H9 (cell line): ENCODE results near the gene GSTP1. TPM values are rescaled to one million over a fixed set of nuclear protein-coding genes. Genes with fewer than 3 reads are reported as not detected.
A peak's percentile ranks its signal among the peaks of the same experiment; 100 is the strongest.

ENCODE experiments used
- DNase-seq: peaks from one replicate; pipeline ENCODE4 v3.0.0-alpha.2; 2017
- H2AFZ ChIP-seq: one replicate; pipeline ENCODE4 v1.6.1; 2013; ENCODE audit warnings: mild to moderate bottlenecking, low read length, control low read depth, moderate library complexity
- H2AK5ac ChIP-seq: 2 replicates; pipeline ENCODE4 v1.6.1; 2013; ENCODE audit warnings: low read length, control low read depth, mixed read lengths; ENCODE audit not compliant: insufficient read length
- H2BK120ac ChIP-seq: one replicate; pipeline ENCODE4 v1.6.1; 2013; ENCODE audit warnings: low read depth, mild to moderate bottlenecking, low read length, control low read depth, inconsistent platforms; ENCODE audit not compliant: poor library complexity, severe bottlenecking
- H2BK12ac ChIP-seq: 2 replicates; pipeline ENCODE4 v1.6.1; 2013; ENCODE audit warnings: low read length, control low read depth, mixed read lengths, low read depth; ENCODE audit not compliant: insufficient read length
- H2BK15ac ChIP-seq: 2 replicates; pipeline ENCODE4 v1.6.1; 2013; ENCODE audit warnings: low read depth, low read length, control low read depth
- H2BK20ac ChIP-seq: one replicate; pipeline ENCODE4 v1.6.1; 2013; ENCODE audit warnings: low read depth, mild to moderate bottlenecking, low read length, control low read depth, inconsistent platforms; ENCODE audit not compliant: poor library complexity, severe bottlenecking
- H2BK5ac ChIP-seq: 2 replicates; pipeline ENCODE4 v1.6.1; 2013; ENCODE audit warnings: low read length, control low read depth, mixed read lengths; ENCODE audit not compliant: insufficient read length
- H3K14ac ChIP-seq: 2 replicates; pipeline ENCODE4 v1.6.1; 2013; ENCODE audit warnings: low read length, control low read depth; ENCODE audit not compliant: insufficient read depth
- H3K18ac ChIP-seq: 2 replicates; pipeline ENCODE4 v1.6.1; 2013; ENCODE audit warnings: low read depth, mild to moderate bottlenecking, mixed read lengths, low read length, control low read depth; ENCODE audit not compliant: insufficient read length
- H3K23ac ChIP-seq: 2 replicates; pipeline ENCODE4 v1.6.1; 2013; ENCODE audit warnings: low read length, control low read depth, mixed read lengths, low read depth; ENCODE audit not compliant: insufficient read length
- H3K23me2 ChIP-seq: 2 replicates; pipeline ENCODE4 v1.6.1; 2013; ENCODE audit warnings: low read depth, mild to moderate bottlenecking, mixed read lengths, low read length, control low read depth; ENCODE audit not compliant: insufficient read length, poor library complexity, severe bottlenecking
- H3K27ac ChIP-seq: 2 replicates; pipeline ENCODE4 v1.5.1; 2013; ENCODE audit warnings: low read length, control low read depth, mixed read lengths, low read depth; ENCODE audit not compliant: insufficient read length
- H3K27me3 ChIP-seq: 2 replicates; pipeline ENCODE4 v1.6.1; 2013; ENCODE audit warnings: low read length, control low read depth, inconsistent platforms; ENCODE audit not compliant: insufficient read depth
- H3K4ac ChIP-seq: 2 replicates; pipeline ENCODE4 v1.6.1; 2013; ENCODE audit warnings: low read depth, mild to moderate bottlenecking, control low read depth, inconsistent platforms, low read length, moderate library complexity
- H3K4me1 ChIP-seq: 2 replicates; pipeline ENCODE4 v1.6.1; 2013; ENCODE audit warnings: low read length, control low read depth, inconsistent platforms; ENCODE audit not compliant: insufficient read depth
- H3K4me2 ChIP-seq: 2 replicates; pipeline ENCODE4 v1.6.1; 2013; ENCODE audit warnings: low read length, control low read depth, mixed read lengths; ENCODE audit not compliant: insufficient read length, insufficient read depth
- H3K56ac ChIP-seq: 2 replicates; pipeline ENCODE4 v1.6.1; 2013; ENCODE audit warnings: low read depth, mild to moderate bottlenecking, mixed read lengths, low read length, control low read depth; ENCODE audit not compliant: insufficient read length
- H3K79me1 ChIP-seq: 2 replicates; pipeline ENCODE4 v1.6.1; 2013; ENCODE audit warnings: low read depth, mild to moderate bottlenecking, moderate library complexity, low read length, control low read depth, inconsistent platforms; ENCODE audit not compliant: insufficient read depth, poor library complexity, severe bottlenecking
- H3K79me2 ChIP-seq: 2 replicates; pipeline ENCODE4 v1.6.1; 2013; ENCODE audit warnings: low read length, control low read depth, inconsistent platforms; ENCODE audit not compliant: insufficient read depth
- H3K9ac ChIP-seq: 2 replicates; pipeline ENCODE4 v1.6.1; 2013; ENCODE audit warnings: low read length, control low read depth, mixed read lengths; ENCODE audit not compliant: insufficient read length; ENCODE audit errors: extremely low read depth
- H3K9me3 ChIP-seq: one replicate; pipeline ENCODE4 v1.6.1; 2013; ENCODE audit warnings: low read depth, low read length, inconsistent platforms; ENCODE audit not compliant: control insufficient read depth
- H3T11ph ChIP-seq: one replicate; pipeline ENCODE4 v1.6.1; 2013; ENCODE audit warnings: mild to moderate bottlenecking, low read length, control low read depth, inconsistent platforms
- H4K20me1 ChIP-seq: one replicate; pipeline ENCODE4 v1.6.1; 2013; ENCODE audit not compliant: control insufficient read depth, insufficient read length, insufficient read depth
- H4K5ac ChIP-seq: 2 replicates; pipeline ENCODE4 v1.6.1; 2013; ENCODE audit warnings: low read depth, mild to moderate bottlenecking, mixed read lengths, low read length, control low read depth; ENCODE audit not compliant: insufficient read length
- H4K8ac ChIP-seq: replicated peaks from 2 replicates; pipeline ENCODE4 v1.6.1; 2013; ENCODE audit warnings: low read length, control low read depth, mixed read lengths, low read depth; ENCODE audit not compliant: insufficient read length
- H4K91ac ChIP-seq: 2 replicates; pipeline ENCODE4 v1.6.1; 2013; ENCODE audit warnings: low read depth, mild to moderate bottlenecking, moderate library complexity, mixed read lengths, low read length, control low read depth; ENCODE audit not compliant: insufficient read length
- H3K27ac Mint-ChIP-seq, 3 experiments: 2 replicates in 2 of 3; 3 replicates in 1 of 3; pipeline ENCODE4 v1.8.0; 2020 to 2021; ENCODE audit warnings: mixed read lengths in 3 of 3, mild to moderate bottlenecking in 1 of 3, moderate library complexity in 1 of 3
- H3K27me3 Mint-ChIP-seq: 2 replicates; pipeline ENCODE4 v1.8.0; 2021; ENCODE audit warnings: low read depth, mild to moderate bottlenecking, moderate library complexity, mixed read lengths
- H3K36me3 Mint-ChIP-seq, 3 experiments: 2 replicates in 2 of 3; 3 replicates in 1 of 3; pipeline ENCODE4 v1.8.0; 2020 to 2021; ENCODE audit warnings: low read depth in 3 of 3, mixed read lengths in 3 of 3; ENCODE audit not compliant: insufficient read depth in 1 of 3
- H3K4me1 Mint-ChIP-seq, 2 experiments: 2 replicates each; pipeline ENCODE4 v1.8.0; 2020; ENCODE audit warnings: mixed read lengths in 2 of 2
- H3K4me3 Mint-ChIP-seq, 2 experiments: 2 replicates in 1 of 2; 3 replicates in 1 of 2; pipeline ENCODE4 v1.8.0; 2020 to 2021; ENCODE audit warnings: mild to moderate bottlenecking in 2 of 2, mixed read lengths in 2 of 2, moderate library complexity in 1 of 2
- H3K9me3 Mint-ChIP-seq, 2 experiments: 2 replicates in 1 of 2; 3 replicates in 1 of 2; pipeline ENCODE4 v1.8.0; 2020; ENCODE audit warnings: mild to moderate bottlenecking in 2 of 2, mixed read lengths in 2 of 2, moderate library complexity in 1 of 2
- WGBS: extraction: QIAGEN DNeasy Blood & Tissue Kit; methylation state at CpG from one replicate; pipeline ENCODE4 v1.1.7; 2013; ENCODE audit warnings: missing lambda C conversion rate, low lambda C conversion rate, mixed read lengths; ENCODE audit not compliant: insufficient read length; ENCODE audit errors: extremely low coverage; 5-methylcytosine and 5-hydroxymethylcytosine counted together
- total RNA-seq: library from RNA; stranded (reverse); gene quantifications from 2 replicates; pipeline ENCODE4 v1.2.1, GENCODE V29; 2021
- TF ChIP-seq, protein P1 (sequence below): fragments of 200-600 bp; sonication (generic); conservative IDR thresholded peaks from 3 replicates; pipeline ENCODE4 v1.8.0; 2021; ENCODE audit warnings: antibody characterized with exemption, mild to moderate bottlenecking

Gene GSTP1
- total RNA-seq, 1 experiment from 2014 or later: 1,469 TPM

DNA sequence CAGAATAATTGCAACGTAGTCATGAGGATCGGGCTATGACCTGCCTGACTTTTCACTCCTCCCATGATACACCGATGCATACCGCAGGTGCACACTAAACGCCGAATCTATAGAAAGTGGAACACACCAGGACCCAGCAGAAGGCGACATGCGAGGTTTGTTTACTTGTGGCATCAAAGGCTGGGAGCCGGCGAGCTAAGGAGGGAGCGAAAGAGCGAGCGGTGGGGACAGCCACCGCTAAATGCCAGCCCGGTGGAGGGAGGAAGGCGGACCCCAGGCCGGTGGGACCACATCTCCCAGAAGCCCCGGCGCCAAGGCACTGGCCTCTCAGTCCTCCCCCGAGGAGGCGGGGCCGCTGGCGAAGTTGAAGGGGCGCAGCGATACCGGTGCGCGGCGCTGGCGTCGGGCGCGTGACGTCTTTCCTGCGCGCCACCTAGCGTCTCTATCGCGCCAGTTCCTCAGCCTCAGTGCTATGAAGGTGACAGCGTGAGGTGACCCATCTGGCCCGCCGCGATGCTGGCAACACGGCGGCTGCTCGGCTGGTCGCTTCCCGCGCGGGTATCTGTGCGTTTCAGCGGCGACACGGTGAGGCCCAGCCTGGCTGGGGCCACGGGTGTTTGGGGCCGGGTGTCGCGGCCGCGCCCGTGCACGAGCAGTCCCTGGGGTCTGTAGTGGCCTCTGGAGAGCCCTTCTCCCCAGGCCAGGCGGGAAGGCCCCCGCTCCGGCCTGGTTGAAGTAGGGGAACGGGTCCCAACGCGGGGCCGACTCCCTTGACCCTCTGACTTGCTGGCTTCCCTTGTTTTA lies 23.1 kb downstream of the GSTP1 start, which contains the start of gene NDUFV1:
Gene NDUFV1 (plus strand): TSS at position 445 of the 804 bp plus-strand sequence. CDS start 69 bp downstream, at position 514.
- no peak within 1 kb of the TSS for H3T11ph ChIP-seq
- H3K18ac ChIP-seq: no peak within 1 kb of the TSS
- no peak within 1 kb of the TSS for H2BK15ac ChIP-seq
- H3K79me1 ChIP-seq: no peaks in the 10 kb centered on the region
- H3K23ac ChIP-seq: no peak within 1 kb of the TSS
- TF ChIP-seq, protein P1, sequence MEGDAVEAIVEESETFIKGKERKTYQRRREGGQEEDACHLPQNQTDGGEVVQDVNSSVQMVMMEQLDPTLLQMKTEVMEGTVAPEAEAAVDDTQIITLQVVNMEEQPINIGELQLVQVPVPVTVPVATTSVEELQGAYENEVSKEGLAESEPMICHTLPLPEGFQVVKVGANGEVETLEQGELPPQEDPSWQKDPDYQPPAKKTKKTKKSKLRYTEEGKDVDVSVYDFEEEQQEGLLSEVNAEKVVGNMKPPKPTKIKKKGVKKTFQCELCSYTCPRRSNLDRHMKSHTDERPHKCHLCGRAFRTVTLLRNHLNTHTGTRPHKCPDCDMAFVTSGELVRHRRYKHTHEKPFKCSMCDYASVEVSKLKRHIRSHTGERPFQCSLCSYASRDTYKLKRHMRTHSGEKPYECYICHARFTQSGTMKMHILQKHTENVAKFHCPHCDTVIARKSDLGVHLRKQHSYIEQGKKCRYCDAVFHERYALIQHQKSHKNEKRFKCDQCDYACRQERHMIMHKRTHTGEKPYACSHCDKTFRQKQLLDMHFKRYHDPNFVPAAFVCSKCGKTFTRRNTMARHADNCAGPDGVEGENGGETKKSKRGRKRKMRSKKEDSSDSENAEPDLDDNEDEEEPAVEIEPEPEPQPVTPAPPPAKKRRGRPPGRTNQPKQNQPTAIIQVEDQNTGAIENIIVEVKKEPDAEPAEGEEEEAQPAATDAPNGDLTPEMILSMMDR: peak; percentile 51
- H3K4ac ChIP-seq: no peak within 1 kb of the TSS
- H2BK12ac ChIP-seq: no peak within 1 kb of the TSS
- H4K8ac ChIP-seq: no peak within 1 kb of the TSS
- H3K4me1 ChIP-seq: no peaks in the 10 kb centered on the region
- peak; percentile 96 for DNase-seq
- peaks cover 9% of the 10 kb centered on the region for H3K23me2 ChIP-seq
- no peak within 1 kb of the TSS for H3K27ac ChIP-seq
- H2AK5ac ChIP-seq: no peak within 1 kb of the TSS
- H3K9me3 Mint-ChIP-seq: peaks cover 7 to 9% of the 10 kb centered on the region in 2 experiments
- no peak within 1 kb of the TSS for H2AFZ ChIP-seq
- H4K20me1 ChIP-seq: no peaks in the 10 kb centered on the region
- peak within 1 kb of the TSS; percentile 39 for H3K9ac ChIP-seq
- peak within 1 kb of the TSS; percentile 77 for H3K4me2 ChIP-seq
- no peaks in the 10 kb centered on the region for H3K27me3 ChIP-seq
- no peak within 1 kb of the TSS for H4K91ac ChIP-seq
- no peak within 1 kb of the TSS for H3K56ac ChIP-seq
- H3K27ac Mint-ChIP-seq: peak within 1 kb of the TSS in 2 of 3 experiments; percentile 16 to 90; a peak in 5 of 7 replicates
- H2BK120ac ChIP-seq: no peak within 1 kb of the TSS
- no peak within 1 kb of the TSS for H2BK20ac ChIP-seq
- peak within 1 kb of the TSS; percentile 88 to 95 for H3K4me3 Mint-ChIP-seq
- H4K5ac ChIP-seq: no peak within 1 kb of the TSS
- H3K27me3 Mint-ChIP-seq: peaks cover 9% of the 10 kb centered on the region; the same call in 1 of the 2 replicates
- peaks cover 13 to 31% (median 30%) of the 10 kb centered on the region in 3 experiments for H3K36me3 Mint-ChIP-seq
- H2BK5ac ChIP-seq: no peak within 1 kb of the TSS
- H3K14ac ChIP-seq: no peak within 1 kb of the TSS
- WGBS: no CpG with 5 or more reads among the region's 69 CpGs
- H3K79me2 ChIP-seq: no peaks in the 10 kb centered on the region
- H3K4me1 Mint-ChIP-seq: peaks cover 36 to 38% of the 10 kb centered on the region in 2 experiments
- H3K9me3 ChIP-seq: no peaks in the 10 kb centered on the region
